ENCODE measurements around the gene SLC22A23. TPM values are rescaled to one million over a fixed set of nuclear protein-coding genes. Genes with fewer than 3 reads are reported as not detected.

SLC22A23 gene
- total and polyA plus RNA-seq, 2 of the 4 experiments (the other 2 are of a cell fraction), result 0.72 to 1.6 TPM

GRCh38 chr6:3324262-3324942 is 132.4 kb downstream of the SLC22A23 start:
- H3K4me2 ChIP-seq (ENCODE audit: low read depth, low read length), result no peak overlapping the region; the same call in 1 of the 2 replicates
- no peaks in the 10 kb centered on the region for H3K9me3 ChIP-seq (ENCODE audit: control insufficient read depth, insufficient read depth, low read length)
- H3K14ac ChIP-seq (replicated peaks; ENCODE audit: low read depth, low read length), result no peak overlapping the region
- no peak overlapping the region for H2BK20ac ChIP-seq (ENCODE audit: low read depth, low read length)
- H3K18ac ChIP-seq (ENCODE audit: low read depth, low read length), result no peak overlapping the region
- no peak overlapping the region for H2BK5ac ChIP-seq (ENCODE audit: low read depth, low read length, poor library complexity, severe bottlenecking)
- 51% methylated on average over 7 of the region's 12 CpGs; no CpG with 5 or more reads in 1 of the 2 experiments for WGBS, 2 experiments (ENCODE audit: extremely low coverage in 2 of 2, insufficient read length in 1 of 2)
- H2AFZ ChIP-seq (replicated peaks; ENCODE audit: low read length, poor library complexity), result no peak overlapping the region
- no peaks in the 10 kb centered on the region for H4K20me1 ChIP-seq (ENCODE audit: insufficient read depth, low read length)
- H2AK5ac ChIP-seq (ENCODE audit: low read depth, low read length), result peak overlapping the region; percentile 45
- peaks cover 4% of the 10 kb centered on the region; the same call in 1 of the 2 replicates for H3K9me1 ChIP-seq (ENCODE audit: insufficient read depth, low read length)
- peak overlapping the region; percentile 10; the same call in 1 of the 2 replicates for H3K4ac ChIP-seq (ENCODE audit: low read depth, low read length)
- ChIA-PET CTCF (interaction anchor here (0.8 to 1.1 kb wide), 2 partner anchors 34 to 372 kb away, joined by 3 read pairs; no protein-coding TSS in a partner anchor), POLR2A (ENCODE audit: unreplicated experiment) (no interaction called here)
- H3K9ac ChIP-seq (ENCODE audit: low read depth, low read length), result no peak overlapping the region
- H3K27ac ChIP-seq (ENCODE audit: insufficient read depth, low read length), result no peak overlapping the region
- no peaks in the 10 kb centered on the region for H3K79me1 ChIP-seq (ENCODE audit: low read depth in 1 of 2, low read length in 2 of 2)
- no TSS peak for BruUV-seq (replicated peaks)
- H3K27me3 ChIP-seq (ENCODE audit: control insufficient read depth, insufficient read depth, low read length), result peaks cover 13% of the 10 kb centered on the region; the same call in 1 of the 2 replicates
- no peak overlapping the region for H2BK15ac ChIP-seq (ENCODE audit: low read depth, low read length)
- ATAC-seq (ENCODE audit: low read depth) (peak; percentile 97), DNase-seq (peak; percentile 97)
- H2AK9ac ChIP-seq (replicated peaks; ENCODE audit: low read depth, low read length, poor library complexity), result peak overlapping the region; percentile 6
- peaks cover 7% of the 10 kb centered on the region for H3K4me1 ChIP-seq (ENCODE audit: control insufficient read depth, insufficient read depth, low read length)
- dilution Hi-C loops (cut with HindIII; ENCODE audit: low sequenced_read_pairs, unreplicated experiment) (no loop called here), intact Hi-C loops (cut with micrococcal nuclease) (no loop called here), in situ Hi-C loops (cut with MboI; ENCODE audit: low sequenced_read_pairs) (no loop called here)
- H3K36me3 ChIP-seq (ENCODE audit: control insufficient read depth, insufficient read depth, low read length), result no peaks in the 10 kb centered on the region
- no peak overlapping the region for H4K5ac ChIP-seq (ENCODE audit: low read depth, low read length)
- no peak overlapping the region for H3K4me3 ChIP-seq (ENCODE audit: insufficient read depth, low read depth, low read length)
- H4K91ac ChIP-seq (ENCODE audit: insufficient read depth, low read depth, low read length), result no peak overlapping the region
- no peak overlapping the region for H3K23ac ChIP-seq (ENCODE audit: low read depth, low read length)
- no peak overlapping the region for H3K56ac ChIP-seq (ENCODE audit: extremely low read depth, insufficient read depth, low read length)
- no peak overlapping the region for H2BK120ac ChIP-seq (ENCODE audit: low read depth, low read length)
- no peak overlapping the region for H4K8ac ChIP-seq (ENCODE audit: low read depth in 2 of 2, low read length in 2 of 2)
- TF ChIP-seq RCOR1 (IDR thresholded peaks at IDR 0.05; ENCODE audit: insufficient replicate concordance, low read length), result no peak
- no peak for TF ChIP-seq CHD1 (IDR thresholded peaks at IDR 0.05; ENCODE audit: low read depth, low read length)
- TF ChIP-seq BHLHE40 (IDR thresholded peaks at IDR 0.05; ENCODE audit: low read depth, low read length), result peak; percentile 62
- TF ChIP-seq SMC3 (IDR thresholded peaks at IDR 0.05; ENCODE audit: low read depth, low read length), result peak; percentile 1; the same call in 1 of the 2 replicates
- TF ChIP-seq CTCF (conservative IDR thresholded peaks at IDR 0.05; ENCODE audit: low read depth, low read length), result no peak
- peak; percentile 82 for TF ChIP-seq CEBPB (IDR thresholded peaks at IDR 0.05; ENCODE audit: low read depth, low read length)
- TF ChIP-seq MAFK (IDR thresholded peaks at IDR 0.05; ENCODE audit: low read depth, low read length), result peak; percentile 59
- peak; percentile 81 for TF ChIP-seq USF2 (IDR thresholded peaks at IDR 0.05; ENCODE audit: low read depth, low read length)
- peak; percentile 93 for TF ChIP-seq FOS (IDR thresholded peaks at IDR 0.05; ENCODE audit: low read depth, low read length)
- TF ChIP-seq ELK1 (IDR thresholded peaks at IDR 0.05; ENCODE audit: borderline replicate concordance, low read depth, low read length), result no peak
- TF ChIP-seq POLR2A (IDR thresholded peaks at IDR 0.05; ENCODE audit: low read depth, low read length), result peak; percentile 40; the same call in 1 of the 2 replicates
- no peak for TF ChIP-seq MXI1 (IDR thresholded peaks at IDR 0.05; ENCODE audit: borderline replicate concordance, low read depth, low read length)
- TF ChIP-seq MAZ (IDR thresholded peaks at IDR 0.05; ENCODE audit: borderline replicate concordance, low read depth, low read length), result peak; percentile 32; the same call in 1 of the 2 replicates
- TF ChIP-seq RFX5 (IDR thresholded peaks at IDR 0.05; ENCODE audit: low read depth, low read length), result no peak
- peak; percentile 47; the same call in 1 of the 2 replicates for TF ChIP-seq NFE2L2 (IDR thresholded peaks at IDR 0.05; ENCODE audit: low read depth, low read length)
